Type B pancreatic cell (in vitro differentiated cells): ENCODE data around the gene DST. TPM values are rescaled to one million over a fixed set of nuclear protein-coding genes. Genes with fewer than 3 reads are reported as not detected.
A peak's percentile ranks its signal among the peaks of the same experiment; 100 is the strongest.
"Not testable (repeated sequence)": the region's sequence is repeated elsewhere in the genome, so short reads cannot be mapped to it uniquely, and the experiment has no call there.

Experiments used
- DNase-seq: peaks from one replicate; pipeline ENCODE4 v3.0.0; 2021; ENCODE audit warnings: mixed read lengths; ENCODE audit not compliant: unreplicated experiment; ENCODE audit errors: extremely low spot score
- H3K27ac Mint-ChIP-seq: 2 replicates; pipeline ENCODE4 v1.8.0; 2021; ENCODE audit warnings: mild to moderate bottlenecking, mixed read lengths
- H3K27me3 Mint-ChIP-seq: 2 replicates; pipeline ENCODE4 v1.8.0; 2021; ENCODE audit warnings: mixed read lengths
- H3K36me3 Mint-ChIP-seq: 2 replicates; pipeline ENCODE4 v1.8.0; 2021; ENCODE audit warnings: mixed read lengths
- H3K4me1 Mint-ChIP-seq: one replicate; pipeline ENCODE4 v1.8.0; 2021; ENCODE audit warnings: mixed read lengths; ENCODE audit not compliant: unreplicated experiment
- H3K4me3 Mint-ChIP-seq: 2 replicates; pipeline ENCODE4 v1.8.0; 2021; ENCODE audit warnings: mild to moderate bottlenecking, mixed read lengths
- H3K9me3 Mint-ChIP-seq: 2 replicates; pipeline ENCODE4 v1.8.0; 2021; ENCODE audit warnings: mixed read lengths
- total RNA-seq: library from RNA; stranded (reverse); gene quantifications from 2 replicates; pipeline ENCODE4 v1.2.1, GENCODE V29; 2021; ENCODE audit warnings: low replicate concordance
- TF ChIP-seq, protein P1 (sequence below): fragments of 200-600 bp; sonication (generic); conservative IDR thresholded peaks from 2 replicates; pipeline ENCODE4 v1.5.0; 2021; ENCODE audit warnings: antibody characterized with exemption, mild to moderate bottlenecking

DST gene
- total RNA-seq, 1 donor from 2014 or later, result 116 TPM

DNA sequence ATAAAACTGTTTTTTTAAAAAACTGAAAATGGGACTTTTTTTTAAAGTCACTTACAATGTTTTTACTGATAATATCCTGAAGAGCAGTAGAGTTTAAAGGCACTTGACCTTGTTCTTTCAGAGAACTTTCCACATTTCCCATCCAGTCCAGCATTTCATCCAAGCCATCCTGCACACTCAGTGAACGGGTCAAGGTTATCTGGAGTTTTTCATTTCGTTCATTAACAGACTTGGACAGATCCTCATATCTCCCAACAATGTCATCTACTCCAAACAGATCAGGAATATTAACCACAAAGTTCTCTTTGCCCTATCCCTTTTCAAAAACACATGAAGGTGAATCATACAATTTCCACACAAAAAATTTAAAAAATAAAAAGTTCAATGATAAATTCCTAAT lies 69.1 kb downstream of the DST start:
- H3K36me3 Mint-ChIP-seq, result peaks cover 7% of the 10 kb centered on the region
- H3K4me3 Mint-ChIP-seq, result no peak overlapping the region
- H3K27ac Mint-ChIP-seq, result no peak overlapping the region
- TF ChIP-seq, protein P1, sequence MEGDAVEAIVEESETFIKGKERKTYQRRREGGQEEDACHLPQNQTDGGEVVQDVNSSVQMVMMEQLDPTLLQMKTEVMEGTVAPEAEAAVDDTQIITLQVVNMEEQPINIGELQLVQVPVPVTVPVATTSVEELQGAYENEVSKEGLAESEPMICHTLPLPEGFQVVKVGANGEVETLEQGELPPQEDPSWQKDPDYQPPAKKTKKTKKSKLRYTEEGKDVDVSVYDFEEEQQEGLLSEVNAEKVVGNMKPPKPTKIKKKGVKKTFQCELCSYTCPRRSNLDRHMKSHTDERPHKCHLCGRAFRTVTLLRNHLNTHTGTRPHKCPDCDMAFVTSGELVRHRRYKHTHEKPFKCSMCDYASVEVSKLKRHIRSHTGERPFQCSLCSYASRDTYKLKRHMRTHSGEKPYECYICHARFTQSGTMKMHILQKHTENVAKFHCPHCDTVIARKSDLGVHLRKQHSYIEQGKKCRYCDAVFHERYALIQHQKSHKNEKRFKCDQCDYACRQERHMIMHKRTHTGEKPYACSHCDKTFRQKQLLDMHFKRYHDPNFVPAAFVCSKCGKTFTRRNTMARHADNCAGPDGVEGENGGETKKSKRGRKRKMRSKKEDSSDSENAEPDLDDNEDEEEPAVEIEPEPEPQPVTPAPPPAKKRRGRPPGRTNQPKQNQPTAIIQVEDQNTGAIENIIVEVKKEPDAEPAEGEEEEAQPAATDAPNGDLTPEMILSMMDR, result no peak
- peaks cover 3% of the 10 kb centered on the region for H3K4me1 Mint-ChIP-seq
- no peaks in the 10 kb centered on the region for H3K9me3 Mint-ChIP-seq
- no peak for DNase-seq
- no peaks in the 10 kb centered on the region for H3K27me3 Mint-ChIP-seq

DNA sequence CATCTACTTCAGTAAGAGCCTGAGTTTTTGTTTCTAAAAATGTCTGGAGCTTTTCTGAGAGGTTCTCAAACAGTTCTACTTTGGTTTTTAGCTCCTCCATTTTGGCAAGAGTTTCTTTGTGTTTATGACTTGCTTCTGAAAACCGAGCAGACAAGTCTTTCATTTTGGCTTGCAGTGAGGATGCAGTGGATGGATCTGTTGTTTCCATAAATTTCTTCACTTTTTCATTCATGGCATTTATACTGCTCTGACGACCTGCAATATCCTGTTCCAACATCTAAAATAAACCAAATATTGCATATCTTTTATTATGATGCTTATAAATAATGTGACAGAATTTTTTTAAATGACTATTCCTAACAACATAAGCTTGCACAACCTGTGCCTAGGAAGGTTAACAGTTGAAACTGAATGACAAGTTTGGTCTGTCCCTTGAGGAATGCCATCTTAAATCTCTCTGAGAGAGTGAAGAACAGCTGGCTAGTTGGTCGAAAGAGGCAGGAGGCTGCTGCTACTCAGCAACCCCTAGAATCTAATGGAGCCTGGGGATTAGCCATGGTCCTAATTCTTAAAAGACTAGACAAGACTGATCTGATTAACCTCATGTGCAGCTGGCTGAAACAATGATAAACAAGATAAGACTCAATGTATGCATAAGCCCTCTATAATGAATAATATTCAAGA lies 69.8 kb downstream of the DST start:
- Mint-ChIP-seq H3K27me3 (no peaks in the 10 kb centered on the region), H3K27ac (no peak overlapping the region), H3K9me3 (no peaks in the 10 kb centered on the region), H3K36me3 (peaks cover 7% of the 10 kb centered on the region), H3K4me1 (peaks cover 3% of the 10 kb centered on the region), H3K4me3 (no peak overlapping the region)
- no peak for DNase-seq
- TF ChIP-seq, protein P1, result no peak

DNA sequence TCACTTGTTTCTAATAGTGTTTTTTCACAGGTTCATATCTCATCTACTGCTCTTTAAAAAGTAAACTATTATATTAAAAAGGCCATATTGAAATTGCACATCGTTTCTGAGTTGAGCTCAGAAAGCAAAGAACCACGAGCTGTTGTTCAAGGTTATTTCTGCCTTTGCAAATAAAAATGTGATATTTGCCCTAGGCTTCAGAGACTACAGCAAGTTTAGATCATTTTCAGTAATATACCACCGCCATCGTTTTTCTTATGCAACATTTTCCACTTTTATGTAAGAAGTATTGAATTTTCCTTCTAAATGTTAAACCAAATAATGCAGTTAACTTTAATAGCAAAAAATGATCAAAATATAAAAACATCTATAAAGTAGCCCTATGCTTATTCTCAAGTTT lies 71.1 kb downstream of the DST start:
- H3K4me1 Mint-ChIP-seq, result peaks cover 3% of the 10 kb centered on the region
- no peak overlapping the region for H3K4me3 Mint-ChIP-seq
- peaks cover 7% of the 10 kb centered on the region for H3K36me3 Mint-ChIP-seq
- no peaks in the 10 kb centered on the region for H3K27me3 Mint-ChIP-seq
- TF ChIP-seq, protein P1, result no peak
- H3K27ac Mint-ChIP-seq, result no peak overlapping the region
- DNase-seq, result no peak
- H3K9me3 Mint-ChIP-seq, result no peaks in the 10 kb centered on the region

DNA sequence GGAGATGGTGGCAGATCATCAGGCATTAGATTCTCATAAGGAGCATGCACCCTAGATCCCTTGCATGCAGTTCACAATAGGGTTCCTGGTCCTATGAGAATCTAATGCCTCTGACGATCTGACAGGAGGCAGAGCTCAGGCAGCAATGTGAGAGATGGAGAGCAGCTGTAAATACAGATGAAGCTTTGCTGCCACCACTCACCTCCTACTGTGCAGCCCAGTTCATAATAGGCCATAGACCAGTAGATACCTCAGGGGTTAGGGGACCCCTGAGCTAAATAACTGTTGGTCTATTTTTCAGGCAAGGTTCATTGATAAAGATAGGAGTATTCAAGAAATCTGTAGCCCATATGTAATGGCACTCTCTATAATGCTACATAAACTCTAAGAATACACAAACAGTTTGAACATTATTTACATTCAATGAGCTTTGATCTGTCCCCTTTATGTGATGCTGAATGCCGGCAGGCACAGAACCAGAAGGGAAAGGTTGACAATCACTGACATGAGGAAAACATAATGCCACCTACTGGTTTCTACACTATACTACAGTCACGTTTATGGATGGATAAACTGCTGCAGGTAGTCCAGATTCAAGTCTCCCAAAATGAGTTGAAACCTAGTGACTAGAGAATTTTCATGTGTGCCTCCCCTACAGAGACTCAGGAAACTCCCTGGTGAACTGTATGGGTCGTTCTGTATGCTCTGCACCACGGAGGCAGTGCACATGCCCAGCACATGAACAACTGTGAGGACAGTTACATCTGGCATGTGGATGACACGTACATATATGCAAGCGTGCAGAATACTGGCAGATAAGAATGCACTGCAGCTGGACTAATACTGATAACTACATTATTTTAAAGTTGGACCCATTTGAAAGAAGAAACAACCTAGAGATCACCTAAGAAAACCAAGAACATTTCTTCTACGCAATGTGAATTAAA lies 72.0 kb downstream of the DST start:
- TF ChIP-seq, protein P1, result peak; percentile 74
- no peak for DNase-seq
- no peaks in the 10 kb centered on the region for H3K27me3 Mint-ChIP-seq
- H3K9me3 Mint-ChIP-seq, result no peaks in the 10 kb centered on the region
- no peak overlapping the region for H3K27ac Mint-ChIP-seq
- no peak overlapping the region for H3K4me3 Mint-ChIP-seq
- peaks cover 11% of the 10 kb centered on the region for H3K36me3 Mint-ChIP-seq
- peaks cover 3% of the 10 kb centered on the region for H3K4me1 Mint-ChIP-seq

DNA sequence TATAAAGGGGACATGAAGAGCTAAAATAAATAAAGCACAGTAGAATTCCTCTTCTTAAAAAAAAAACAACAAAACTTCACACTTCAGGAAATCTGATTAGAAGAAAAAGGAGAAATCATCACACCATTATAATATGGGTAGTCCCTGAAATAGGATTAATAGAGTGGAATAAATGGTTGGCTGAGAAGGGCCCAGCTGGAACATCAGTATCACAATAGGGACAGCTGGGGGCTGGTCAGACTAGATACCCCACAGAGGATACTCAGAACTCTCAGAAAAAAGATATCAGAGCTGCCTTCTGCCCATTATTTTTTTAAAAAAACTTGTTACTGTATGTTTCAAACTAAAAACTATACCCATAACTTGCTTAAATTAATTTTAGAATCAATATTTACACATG lies 75.2 kb downstream of the DST start:
- Mint-ChIP-seq H3K4me3 (no peak overlapping the region), H3K9me3 (no peaks in the 10 kb centered on the region), H3K27me3 (no peaks in the 10 kb centered on the region), H3K27ac (no peak overlapping the region), H3K4me1 (no peaks in the 10 kb centered on the region), H3K36me3 (peaks cover 33% of the 10 kb centered on the region)
- TF ChIP-seq, protein P1, result no peak
- no peak for DNase-seq

GRCh38 chr6:56562730-56563129 lies 80.0 kb downstream of the DST start:
- H3K36me3 Mint-ChIP-seq, result peaks cover 30% of the 10 kb centered on the region

More at GRCh38 chr6:56562730-56563129, 80.0 kb downstream of the DST start:
- H3K9me3 Mint-ChIP-seq, H3K4me1 Mint-ChIP-seq, DNase-seq, H3K27ac Mint-ChIP-seq, H3K4me3 Mint-ChIP-seq, H3K27me3 Mint-ChIP-seq: not testable (repeated sequence)
